ENCODE measurements around the gene S1PR1.
A peak's percentile ranks its signal among the peaks of the same experiment; 100 is the strongest.

Gene S1PR1

GRCh38 chr1:101259744-101260148, 22.9 kb downstream of the S1PR1 start:
- no peak for DNase-seq (ENCODE audit: extremely low read depth, low read depth)

GRCh38 chr1:101260556-101261350, 23.9 kb downstream of the S1PR1 start:
- no peak for TF ChIP-seq CTCF (IDR thresholded peaks at IDR 0.05; ENCODE audit: low read depth, low read length, missing control alignments)
- no peak for DNase-seq (ENCODE audit: extremely low read depth, low read depth)
- no peak overlapping the region for H3K4me3 ChIP-seq (replicated peaks; ENCODE audit: low read depth, low read length)

More at GRCh38 chr1:101259744-101260148, 22.9 kb downstream of the S1PR1 start:
- H3K4me3 ChIP-seq (replicated peaks; ENCODE audit: low read depth, low read length) = no peak overlapping the region
- no peak for TF ChIP-seq CTCF (IDR thresholded peaks at IDR 0.05; ENCODE audit: low read depth, low read length, missing control alignments)

DNA sequence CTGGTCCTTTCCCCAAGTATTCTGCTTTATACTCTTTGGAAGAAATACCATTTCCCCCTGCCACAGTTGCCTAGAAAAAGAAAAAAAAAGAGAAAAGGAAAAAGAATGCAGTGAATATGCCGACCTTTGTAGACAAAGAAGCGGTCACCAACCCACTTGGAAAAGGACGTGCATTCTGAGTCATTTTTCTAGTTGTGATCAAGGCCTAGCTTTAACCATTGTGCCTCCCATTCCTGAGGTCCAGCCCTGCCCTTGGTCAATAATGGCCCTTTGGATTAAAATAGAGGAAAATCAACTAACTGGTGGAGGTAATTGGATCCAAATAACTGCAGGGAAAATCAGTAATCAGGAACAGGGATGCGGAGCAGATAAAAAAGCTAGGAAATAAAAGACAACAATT, 24.8 kb downstream of the S1PR1 start:
- DNase-seq (ENCODE audit: extremely low read depth, low read depth) = no peak
- H3K4me3 ChIP-seq (replicated peaks; ENCODE audit: low read depth, low read length) = no peak overlapping the region
- TF ChIP-seq CTCF (IDR thresholded peaks at IDR 0.05; ENCODE audit: low read depth, low read length, missing control alignments) = no peak

DNA sequence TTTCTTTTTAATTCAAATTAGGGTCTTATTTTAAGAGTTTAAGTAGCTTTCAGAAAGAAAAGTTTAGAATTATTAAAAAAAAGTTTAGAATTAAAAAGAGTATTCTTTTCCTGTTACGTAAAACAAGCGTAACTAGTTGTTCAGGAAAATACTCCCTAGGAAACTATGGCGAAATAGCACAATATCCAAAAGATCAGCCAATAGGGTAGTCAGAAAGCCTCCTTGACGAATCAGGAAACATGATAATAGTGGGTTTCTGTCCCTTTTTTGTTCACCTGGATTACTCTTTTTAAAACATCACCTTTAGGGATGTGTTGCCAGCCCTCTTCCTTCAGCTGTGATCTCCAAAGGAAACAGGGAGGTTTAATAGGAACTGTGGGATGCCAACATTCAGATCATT, 25.2 kb downstream of the S1PR1 start:
- H3K4me3 ChIP-seq (replicated peaks; ENCODE audit: low read depth, low read length) = no peak overlapping the region
- TF ChIP-seq CTCF (IDR thresholded peaks at IDR 0.05; ENCODE audit: low read depth, low read length, missing control alignments) = no peak

DNA sequence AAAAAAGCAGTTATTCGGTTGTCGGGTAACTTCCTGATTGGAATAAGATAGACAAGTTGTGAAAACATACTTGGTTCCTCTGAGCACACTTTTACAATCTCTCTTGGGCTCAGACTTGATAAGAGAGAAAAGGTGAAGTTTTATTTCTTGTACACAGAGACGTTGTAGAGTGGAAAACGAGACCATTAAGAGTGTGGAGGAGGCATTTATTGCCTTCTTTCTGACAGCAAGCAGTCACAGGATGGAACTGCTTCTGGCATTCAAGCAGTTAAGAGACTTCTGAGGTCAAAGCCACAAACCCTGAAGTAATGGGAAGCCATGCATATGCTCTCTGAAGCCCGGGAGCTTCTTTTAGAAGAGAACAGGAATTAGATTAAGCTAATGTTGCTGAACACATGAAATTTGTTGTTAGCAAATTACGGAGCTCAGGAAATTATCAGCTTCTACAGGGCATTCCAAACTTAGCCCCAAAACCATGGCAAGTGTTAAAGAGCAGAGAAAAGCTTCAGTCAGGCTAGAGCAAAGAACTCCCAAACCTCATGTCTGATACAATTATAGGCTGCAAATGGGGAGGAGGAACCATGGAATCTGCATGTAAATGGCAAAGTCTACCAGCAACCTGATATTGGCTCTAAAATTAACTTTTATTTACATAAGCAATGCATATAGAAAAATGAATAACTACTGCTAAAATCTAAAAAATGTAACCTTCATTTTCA, 26.0 kb downstream of the S1PR1 start:
- no peak for TF ChIP-seq CTCF (IDR thresholded peaks at IDR 0.05; ENCODE audit: low read depth, low read length, missing control alignments)

More for the DNA sequence above, 25.2 kb downstream of the S1PR1 start:
- DNase-seq (ENCODE audit: extremely low read depth, low read depth) = no peak

DNA sequence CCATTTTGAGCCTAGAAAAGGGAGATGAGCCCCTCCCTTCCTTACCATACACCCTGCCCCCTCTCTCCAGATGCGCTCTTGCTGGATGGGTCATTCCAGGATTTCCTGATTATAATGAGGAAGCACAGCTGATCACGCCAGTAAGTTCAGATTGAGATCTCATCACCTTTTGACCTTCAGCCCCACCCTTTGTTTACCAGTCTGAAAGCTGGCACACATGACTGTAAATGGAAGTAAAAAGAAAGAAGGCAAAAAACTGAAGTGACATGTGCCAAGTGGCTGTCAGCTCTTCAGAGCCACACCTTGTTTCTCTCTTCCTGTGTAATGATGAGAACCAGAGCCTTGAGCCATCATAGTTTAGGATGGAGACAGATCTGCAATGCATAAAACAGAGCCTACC, 27.9 kb downstream of the S1PR1 start:
- TF ChIP-seq CTCF (IDR thresholded peaks at IDR 0.05; ENCODE audit: low read depth, low read length, missing control alignments) = no peak
- DNase-seq (ENCODE audit: extremely low read depth, low read depth) = peak; percentile 29
- no peak overlapping the region for H3K4me3 ChIP-seq (replicated peaks; ENCODE audit: low read depth, low read length)

More for the DNA sequence above, 26.0 kb downstream of the S1PR1 start:
- no peak for DNase-seq (ENCODE audit: extremely low read depth, low read depth)
- no peak overlapping the region for H3K4me3 ChIP-seq (replicated peaks; ENCODE audit: low read depth, low read length)

Measured in HFF-Myc (cell line).